Stimulated activated CD8-positive, alpha-beta memory T cell treated with anti-CD3 and anti-CD28 coated beads, Interleukin-15, amount 100 ng/mL, for 4 hours (primary cell): ENCODE data around the gene ZBTB7B.

Experiments
- DNase-seq, 2 donors: peaks; one replicate each; pipeline ENCODE4 v3.0.0-alpha.2; 2020; ENCODE audit warnings: low read depth in 2 of 2

The ZBTB7B gene

DNA sequence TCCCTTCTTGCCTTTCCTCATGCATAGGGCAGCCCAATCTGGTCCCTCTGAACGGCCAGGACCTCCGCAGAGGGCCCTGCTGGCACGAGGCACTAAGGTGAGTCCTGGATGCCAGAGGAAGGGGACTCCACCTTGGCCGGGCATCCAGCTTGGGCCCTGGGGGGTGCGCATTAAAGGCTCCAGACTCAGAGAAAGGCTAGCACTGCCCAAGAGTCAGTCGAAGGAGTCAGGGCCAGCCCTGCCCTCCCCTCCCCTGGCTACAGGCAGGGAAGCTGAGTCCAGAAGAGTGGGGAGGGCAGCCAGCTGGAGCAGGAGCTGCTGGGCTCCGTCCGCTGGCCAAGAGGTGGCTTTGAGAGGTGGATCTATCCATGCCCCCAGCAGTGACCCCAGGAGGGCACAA, 58.1 kb downstream of the ZBTB7B start:
- no peak for DNase-seq

GRCh38 chr1:155061381-155062150, 59.0 kb downstream of the ZBTB7B start:
- peak; percentile 82 to 88 for DNase-seq

GRCh38 chr1:155062151-155062686, 59.6 kb downstream of the ZBTB7B start:
- DNase-seq, result no peak

- peak in 1 of 2 donors; percentile 53 for DNase-seq
Observed at GRCh38 chr1:155062702-155063411, 60.3 kb downstream of the ZBTB7B start.

- DNase-seq, result peak; percentile 55 to 60
Observed at GRCh38 chr1:155063550-155064110, 61.0 kb downstream of the ZBTB7B start, which contains the start of gene EFNA4. EFNA4 (plus strand) TSS chr1:155063740; CDS start chr1:155063824, 84 bp downstream.

DNA sequence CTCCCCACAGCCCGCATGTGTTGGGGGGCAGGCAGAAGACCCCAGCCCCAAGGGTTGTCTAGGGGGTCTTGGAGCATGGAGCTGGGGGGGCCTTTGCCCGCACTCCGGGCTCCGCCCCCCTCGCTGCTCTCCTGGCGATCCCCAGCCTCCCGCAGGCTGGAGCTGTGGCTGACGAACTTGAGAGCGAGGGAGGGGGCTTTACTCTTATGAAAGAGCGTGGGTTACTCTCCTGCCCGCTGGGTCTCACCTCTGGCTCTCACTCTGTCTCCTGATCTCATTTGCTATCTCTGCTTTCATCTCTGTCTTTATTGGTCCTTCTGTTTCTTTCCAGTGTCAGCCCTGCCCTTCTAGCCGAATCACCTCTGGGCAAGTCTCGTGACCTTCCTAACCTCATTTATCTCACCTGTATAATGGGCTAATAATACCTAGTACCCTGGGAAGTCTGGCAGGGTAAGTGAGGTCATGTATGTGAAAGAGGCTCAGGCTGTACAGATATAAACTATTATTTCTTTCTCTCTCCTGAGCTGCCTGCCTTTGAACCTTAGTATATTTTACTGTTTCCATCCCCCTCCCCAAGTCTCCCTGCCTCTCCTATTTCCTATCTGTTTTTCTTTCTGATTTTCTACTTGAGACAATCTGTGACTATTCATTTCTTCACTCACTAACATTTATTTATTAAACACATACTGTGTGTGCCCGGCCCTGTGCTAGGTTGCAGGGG, 61.7 kb downstream of the ZBTB7B start:
- DNase-seq, result no peak

- no peak for DNase-seq
Observed at GRCh38 chr1:155064832-155065429, 62.3 kb downstream of the ZBTB7B start.

DNA sequence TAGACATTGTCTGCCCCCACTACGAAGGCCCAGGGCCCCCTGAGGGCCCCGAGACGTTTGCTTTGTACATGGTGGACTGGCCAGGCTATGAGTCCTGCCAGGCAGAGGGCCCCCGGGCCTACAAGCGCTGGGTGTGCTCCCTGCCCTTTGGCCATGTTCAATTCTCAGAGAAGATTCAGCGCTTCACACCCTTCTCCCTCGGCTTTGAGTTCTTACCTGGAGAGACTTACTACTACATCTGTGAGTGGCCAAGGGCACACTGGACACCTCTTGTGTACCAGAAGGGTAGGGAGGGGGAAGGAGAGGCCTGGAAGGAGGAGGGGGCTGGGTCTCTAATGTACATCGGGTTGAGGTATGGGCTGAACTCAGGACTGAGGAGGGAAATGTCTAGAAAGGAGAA, 64.2 kb downstream of the ZBTB7B start:
- no peak for DNase-seq
